GM12892 (cell line): Measurements from ENCODE around the gene DNAJB13.

ENCODE experiments used
- DNase-seq: peaks from one replicate; pipeline ENCODE4 v3.0.0; 2011; ENCODE audit not compliant: insufficient read length
- FAIRE-seq: peaks from 2 replicates; lab custom pipeline; 2011; peaks lifted over from hg19 to GRCh38; lab: Jason Lieb, UNC
- POLR2A ChIP-seq: IDR thresholded peaks from 2 replicates; pipeline ENCODE4 v1.6.1; 2011; ENCODE audit warnings: low read depth, low read length, control low read depth
- POLR2AphosphoS5 ChIP-seq: IDR thresholded peaks from 2 replicates; pipeline ENCODE4 v1.6.1; 2011; ENCODE audit warnings: low read depth, low read length, control low read depth
- TAF1 ChIP-seq: IDR thresholded peaks from 2 replicates; pipeline ENCODE4 v1.6.1; 2011; ENCODE audit warnings: low read depth, mild to moderate bottlenecking, control low read depth, low read length, borderline replicate concordance

DNAJB13 gene

GRCh38 chr11:73957654-73958361, 7.0 kb downstream of the DNAJB13 start:
- no peak for TF ChIP-seq POLR2AphosphoS5
- TF ChIP-seq TAF1: no peak
- no peak for TF ChIP-seq POLR2A
- FAIRE-seq (no peak), DNase-seq (no peak)

- TF ChIP-seq POLR2AphosphoS5 (no peak), TAF1 (no peak), POLR2A (no peak)
- no peak for FAIRE-seq
- DNase-seq: no peak
Observed at GRCh38 chr11:73958521-73959141, 7.8 kb downstream of the DNAJB13 start.

DNA sequence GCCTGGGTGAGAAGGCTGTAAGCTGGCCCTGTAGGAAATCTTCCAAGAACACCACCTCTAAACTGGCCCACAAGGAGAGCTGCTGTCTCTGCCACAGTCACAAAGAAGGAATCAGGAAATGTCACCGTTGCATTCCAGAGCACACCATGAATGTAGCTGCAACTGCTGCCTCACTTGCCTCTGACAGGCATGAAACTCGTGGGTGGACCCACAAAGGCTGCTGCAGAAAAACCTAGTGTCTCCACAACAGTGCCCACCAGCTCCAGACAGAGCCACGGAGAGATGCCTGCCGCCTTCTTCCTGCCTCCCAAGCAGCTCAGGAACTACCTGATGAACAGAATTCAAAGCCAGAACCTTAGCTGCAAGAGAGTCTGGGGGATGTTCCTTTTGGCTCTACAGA, 10.5 kb downstream of the DNAJB13 start:
- TF ChIP-seq POLR2AphosphoS5: no peak
- TF ChIP-seq POLR2A: no peak
- TF ChIP-seq TAF1: no peak
- FAIRE-seq (peak; percentile 65), DNase-seq (no peak)

DNA sequence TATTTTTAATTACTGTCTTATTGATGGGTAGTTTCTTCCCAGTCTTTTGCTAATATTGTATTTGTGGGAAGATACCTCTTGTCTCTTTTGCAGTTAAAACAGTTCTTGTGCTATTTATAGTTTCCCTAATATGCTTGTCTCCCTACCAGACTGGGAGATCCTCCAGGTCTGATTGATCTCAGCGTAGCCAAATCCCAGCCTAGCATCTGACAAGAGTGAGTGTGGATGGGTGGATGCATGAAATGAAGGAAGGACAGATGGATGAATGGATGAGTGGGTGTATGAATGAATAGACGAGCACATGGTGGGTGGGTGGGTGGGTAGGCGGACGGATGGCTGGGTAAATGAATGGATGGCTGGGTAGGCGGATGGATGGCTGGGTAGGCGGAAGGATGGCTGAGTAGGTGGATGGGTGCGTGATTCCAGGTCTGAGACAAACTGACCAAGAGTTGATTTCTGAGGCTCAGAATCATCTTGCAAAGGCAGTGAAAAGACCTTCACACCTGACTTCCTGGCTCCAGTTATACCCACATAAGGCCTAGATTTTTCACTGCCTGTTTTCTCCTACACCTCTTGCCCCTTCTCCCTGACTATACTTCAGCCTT, 11.4 kb downstream of the DNAJB13 start:
- FAIRE-seq (peak; percentile 64), DNase-seq (no peak)
- TF ChIP-seq POLR2AphosphoS5 (no peak), TAF1 (no peak), POLR2A (no peak)

GRCh38 chr11:73963861-73964260, 13.0 kb downstream of the DNAJB13 start:
- TF ChIP-seq TAF1 (no peak), POLR2A (no peak), POLR2AphosphoS5 (no peak)
- DNase-seq (no peak), FAIRE-seq (no peak)

GRCh38 chr11:73965076-73965763, 14.4 kb downstream of the DNAJB13 start:
- DNase-seq (no peak), FAIRE-seq (no peak)
- TF ChIP-seq POLR2AphosphoS5 (no peak), TAF1 (no peak), POLR2A (no peak)

GRCh38 chr11:73965764-73966121, 14.9 kb downstream of the DNAJB13 start:
- FAIRE-seq (peak; percentile 70), DNase-seq (no peak)
- no peak for TF ChIP-seq POLR2A
- no peak for TF ChIP-seq TAF1
- TF ChIP-seq POLR2AphosphoS5: no peak

- TF ChIP-seq TAF1 (no peak), POLR2AphosphoS5 (no peak), POLR2A (no peak)
- FAIRE-seq (no peak), DNase-seq (no peak)
Observed at GRCh38 chr11:73968356-73968966, 17.6 kb downstream of the DNAJB13 start.

DNA sequence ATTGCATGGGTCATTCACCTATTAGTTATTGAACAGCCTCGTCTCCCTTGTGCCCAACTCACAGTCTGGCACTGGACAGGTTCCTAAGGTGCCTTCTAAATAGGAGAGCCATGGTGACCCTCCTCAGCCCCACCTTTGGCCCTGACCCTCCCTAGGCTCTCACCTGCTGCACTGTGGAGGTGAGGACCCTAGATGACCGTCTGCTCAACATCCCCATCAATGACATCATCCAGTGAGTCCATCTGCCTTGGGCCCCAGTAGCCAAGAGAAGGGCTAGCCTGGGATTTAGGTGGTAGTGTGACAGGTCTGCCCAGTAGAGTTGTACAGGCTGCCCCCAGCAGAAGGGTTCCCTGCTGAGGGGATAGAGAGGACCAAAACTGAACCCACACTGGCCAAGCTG, 18.3 kb downstream of the DNAJB13 start:
- FAIRE-seq: no peak

DNA sequence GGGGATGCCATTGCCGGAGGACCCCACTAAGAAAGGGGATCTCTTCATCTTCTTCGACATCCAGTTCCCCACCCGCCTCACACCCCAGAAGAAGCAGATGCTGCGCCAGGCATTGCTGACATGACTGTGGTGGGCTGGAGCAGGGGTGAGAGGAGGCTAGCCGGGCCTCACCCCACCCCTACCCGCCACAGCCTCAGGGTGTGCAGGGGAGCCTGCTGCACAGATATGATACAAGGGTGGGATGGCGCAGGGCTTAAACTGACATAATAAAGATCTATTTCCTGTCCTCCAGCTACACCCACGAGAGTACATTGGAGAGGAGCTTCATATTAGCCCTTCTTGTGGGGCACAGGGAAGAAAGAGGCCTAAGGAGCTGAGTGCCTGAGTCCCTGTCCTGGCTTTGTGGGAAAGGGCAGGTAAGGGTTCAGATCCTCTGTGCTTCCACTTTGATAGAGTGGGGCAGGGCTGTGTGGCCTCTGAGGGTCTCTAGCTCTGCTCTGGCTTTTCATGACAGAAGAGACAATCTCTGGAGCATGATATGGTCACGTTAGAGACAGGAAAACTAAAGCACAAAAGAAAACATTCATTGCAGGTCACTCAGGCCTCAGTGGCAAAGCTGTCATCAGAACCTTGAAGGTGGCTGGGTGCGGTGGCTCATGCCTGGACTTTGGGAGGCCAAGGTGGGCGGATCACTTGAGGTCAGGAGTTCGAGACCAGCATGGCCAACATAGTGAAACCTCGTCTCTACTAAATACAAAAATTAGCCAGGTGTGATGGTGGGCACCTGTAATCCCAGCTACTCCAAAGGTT, 19.4 kb downstream of the DNAJB13 start:
- FAIRE-seq (no peak), DNase-seq (no peak)
- TF ChIP-seq POLR2A: no peak
- TF ChIP-seq TAF1: no peak
- TF ChIP-seq POLR2AphosphoS5: no peak

More for the DNA sequence above, 18.3 kb downstream of the DNAJB13 start:
- TF ChIP-seq POLR2A (no peak), TAF1 (no peak), POLR2AphosphoS5 (no peak)
- no peak for DNase-seq

GRCh38 chr11:73971175-73971719, 20.4 kb downstream of the DNAJB13 start:
- TF ChIP-seq POLR2AphosphoS5 (peak; percentile 85), TAF1 (no peak), POLR2A (peak; percentile 53; the same call in 1 of the 2 replicates)
- FAIRE-seq (peak; percentile 89), DNase-seq (no peak)
